Activated T-cell treated with anti-CD3 and anti-CD28 coated beads, Interleukin-2, amount 50 U/mL, for 72 hours (primary cell): Measurements from ENCODE around the gene MYH9. TPM values are rescaled to one million over a fixed set of nuclear protein-coding genes. Genes with fewer than 3 reads are reported as not detected.

ENCODE experiments used
- ATAC-seq, 2 donors: fragments of 150-1000 bp; cut with Tn5 transposase; replicated peaks in 1 of 2; 2 replicates each; pipeline ENCODE4 v1.10.0; 2021; ENCODE audit warnings: moderate library complexity in 2 of 2, mild to moderate bottlenecking in 1 of 2
- DNase-seq, 2 donors: peaks; one replicate each; pipeline ENCODE4 v3.0.0; 2021 to 2022; ENCODE audit warnings: mixed read lengths in 1 of 2
- H3K27ac Mint-ChIP-seq: one replicate; pipeline ENCODE4 v1.8.0; 2022; ENCODE audit warnings: mild to moderate bottlenecking, moderate library complexity, mixed read lengths
- H3K27me3 Mint-ChIP-seq: one replicate; pipeline ENCODE4 v1.8.0; 2022; ENCODE audit warnings: low read depth, mixed read lengths
- H3K36me3 Mint-ChIP-seq, 2 donors: one replicate each; pipeline ENCODE4 v1.8.0; 2022; ENCODE audit warnings: mixed read lengths in 2 of 2, mild to moderate bottlenecking in 1 of 2; ENCODE audit not compliant: insufficient read depth in 2 of 2
- H3K4me1 Mint-ChIP-seq: one replicate; pipeline ENCODE4 v1.8.0; 2022; ENCODE audit warnings: low read depth, mixed read lengths
- H3K4me3 Mint-ChIP-seq, 2 donors: one replicate each; pipeline ENCODE4 v1.8.0; 2022; ENCODE audit warnings: mild to moderate bottlenecking in 2 of 2, mixed read lengths in 2 of 2, moderate library complexity in 2 of 2
- H3K9me3 Mint-ChIP-seq, 2 donors: one replicate each; pipeline ENCODE4 v1.8.0; 2022; ENCODE audit warnings: mixed read lengths in 2 of 2
- total RNA-seq, 2 donors: library from RNA; stranded (reverse); gene quantifications; one replicate each; pipeline ENCODE4 v1.2.3, GENCODE V29; 2022

The MYH9 gene
- total RNA-seq, 2 donors from 2014 or later, result 529 to 662 TPM

- Mint-ChIP-seq H3K27ac (peak overlapping the region; percentile 43), H3K36me3 (peaks cover 18 to 45% of the 10 kb centered on the region in 2 donors)
- no peak for ATAC-seq
Measured at GRCh38 chr22:36321797-36322601, 65.8 kb downstream of the MYH9 start.

GRCh38 chr22:36320553-36320952, 67.2 kb downstream of the MYH9 start:
- no peak for DNase-seq
- Mint-ChIP-seq H3K9me3 (no peaks in the 10 kb centered on the region), H3K36me3 (peaks cover 16 to 43% of the 10 kb centered on the region in 2 donors), H3K27me3 (no peaks in the 10 kb centered on the region), H3K4me3 (no peak overlapping the region), H3K27ac (peak overlapping the region; percentile 64), H3K4me1 (no peaks in the 10 kb centered on the region)
- ATAC-seq, result no peak

More at GRCh38 chr22:36321797-36322601, 65.8 kb downstream of the MYH9 start:
- no peak for DNase-seq
- Mint-ChIP-seq H3K9me3 (no peaks in the 10 kb centered on the region), H3K4me1 (peaks cover under 1% of the 10 kb centered on the region), H3K4me3 (no peak overlapping the region), H3K27me3 (no peaks in the 10 kb centered on the region)

GRCh38 chr22:36319595-36320497, 67.9 kb downstream of the MYH9 start:
- no peaks in the 10 kb centered on the region for H3K4me1 Mint-ChIP-seq
- DNase-seq (no peak), ATAC-seq (peak in 1 of 2 donors; percentile 12)
- H3K36me3 Mint-ChIP-seq, result peaks cover 15 to 47% of the 10 kb centered on the region in 2 donors
- no peaks in the 10 kb centered on the region for H3K9me3 Mint-ChIP-seq
- H3K27me3 Mint-ChIP-seq, result no peaks in the 10 kb centered on the region
- H3K27ac Mint-ChIP-seq, result peak overlapping the region; percentile 77
- no peak overlapping the region for H3K4me3 Mint-ChIP-seq

GRCh38 chr22:36318442-36318841, 69.3 kb downstream of the MYH9 start:
- Mint-ChIP-seq H3K27me3 (no peaks in the 10 kb centered on the region), H3K36me3 (peaks cover 12 to 51% of the 10 kb centered on the region in 2 donors), H3K4me1 (no peaks in the 10 kb centered on the region)

GRCh38 chr22:36317658-36318271, 70.0 kb downstream of the MYH9 start:
- H3K27ac Mint-ChIP-seq, result peak overlapping the region; percentile 66
- no peak overlapping the region for H3K4me3 Mint-ChIP-seq
- peaks cover 8 to 48% of the 10 kb centered on the region in 2 donors for H3K36me3 Mint-ChIP-seq
- H3K4me1 Mint-ChIP-seq, result no peaks in the 10 kb centered on the region
- H3K27me3 Mint-ChIP-seq, result no peaks in the 10 kb centered on the region
- H3K9me3 Mint-ChIP-seq, result no peaks in the 10 kb centered on the region
- ATAC-seq (no peak), DNase-seq (no peak)

More at GRCh38 chr22:36318442-36318841, 69.3 kb downstream of the MYH9 start:
- no peaks in the 10 kb centered on the region for H3K9me3 Mint-ChIP-seq
- DNase-seq, result no peak
- ATAC-seq, result no peak
- H3K4me3 Mint-ChIP-seq, result no peak overlapping the region
- peak overlapping the region; percentile 66 for H3K27ac Mint-ChIP-seq

GRCh38 chr22:36316419-36316818, 71.3 kb downstream of the MYH9 start:
- Mint-ChIP-seq H3K9me3 (no peaks in the 10 kb centered on the region), H3K27ac (peak overlapping the region; percentile 42), H3K27me3 (no peaks in the 10 kb centered on the region), H3K4me1 (no peaks in the 10 kb centered on the region), H3K36me3 (peaks cover 9 to 54% of the 10 kb centered on the region in 2 donors), H3K4me3 (no peak overlapping the region)
- no peak for DNase-seq
- ATAC-seq, result no peak

- peaks cover 5 to 49% of the 10 kb centered on the region in 2 donors for H3K36me3 Mint-ChIP-seq
- H3K4me3 Mint-ChIP-seq, result no peak overlapping the region
- no peaks in the 10 kb centered on the region for H3K9me3 Mint-ChIP-seq
- DNase-seq (no peak), ATAC-seq (no peak)
- H3K27ac Mint-ChIP-seq, result peak overlapping the region; percentile 17
- no peaks in the 10 kb centered on the region for H3K4me1 Mint-ChIP-seq
- no peaks in the 10 kb centered on the region for H3K27me3 Mint-ChIP-seq
Measured at GRCh38 chr22:36315325-36315724, 72.4 kb downstream of the MYH9 start.

GRCh38 chr22:36311386-36312085, 76.2 kb downstream of the MYH9 start:
- no peak for DNase-seq
- H3K36me3 Mint-ChIP-seq, result peaks cover 11 to 40% of the 10 kb centered on the region in 2 donors

GRCh38 chr22:36308880-36309279, 78.9 kb downstream of the MYH9 start:
- Mint-ChIP-seq H3K36me3 (peaks cover 13 to 37% of the 10 kb centered on the region in 2 donors), H3K27me3 (no peaks in the 10 kb centered on the region), H3K4me3 (no peak overlapping the region), H3K9me3 (no peaks in the 10 kb centered on the region), H3K27ac (peak overlapping the region; percentile 20), H3K4me1 (no peaks in the 10 kb centered on the region)
- DNase-seq, result no peak
- peak in 1 of 2 donors; percentile 8 for ATAC-seq

More at GRCh38 chr22:36311386-36312085, 76.2 kb downstream of the MYH9 start:
- Mint-ChIP-seq H3K27ac (peak overlapping the region; percentile 27), H3K27me3 (no peaks in the 10 kb centered on the region), H3K4me1 (no peaks in the 10 kb centered on the region), H3K4me3 (no peak overlapping the region), H3K9me3 (no peaks in the 10 kb centered on the region)
- ATAC-seq, result peak; percentile 23 to 29

GRCh38 chr22:36306227-36306626, 81.5 kb downstream of the MYH9 start:
- Mint-ChIP-seq H3K27me3 (no peaks in the 10 kb centered on the region), H3K36me3 (peaks cover 11 to 35% of the 10 kb centered on the region in 2 donors), H3K27ac (no peak overlapping the region), H3K9me3 (no peaks in the 10 kb centered on the region), H3K4me1 (peaks cover 5% of the 10 kb centered on the region), H3K4me3 (no peak overlapping the region)
- no peak for DNase-seq
- ATAC-seq, result no peak

- Mint-ChIP-seq H3K9me3 (no peaks in the 10 kb centered on the region), H3K4me1 (peaks cover 5% of the 10 kb centered on the region), H3K4me3 (no peak overlapping the region), H3K27me3 (no peaks in the 10 kb centered on the region), H3K27ac (peak overlapping the region; percentile 41), H3K36me3 (peaks cover 14 to 39% of the 10 kb centered on the region in 2 donors)
- ATAC-seq (no peak), DNase-seq (no peak)
Measured at GRCh38 chr22:36305813-36306212, 82.0 kb downstream of the MYH9 start.

- DNase-seq (no peak), ATAC-seq (no peak)
- H3K4me1 Mint-ChIP-seq, result peaks cover 5% of the 10 kb centered on the region
- H3K9me3 Mint-ChIP-seq, result no peaks in the 10 kb centered on the region
- H3K27ac Mint-ChIP-seq, result peak overlapping the region; percentile 48
- H3K36me3 Mint-ChIP-seq, result peaks cover 15 to 48% of the 10 kb centered on the region in 2 donors
- H3K27me3 Mint-ChIP-seq, result no peaks in the 10 kb centered on the region
- no peak overlapping the region for H3K4me3 Mint-ChIP-seq
Measured at GRCh38 chr22:36304429-36304828, 83.3 kb downstream of the MYH9 start.
